ENCODE measurements around the gene ERCC8. TPM values are rescaled to one million over a fixed set of nuclear protein-coding genes. Genes with fewer than 3 reads are reported as not detected.

ERCC8 gene
- total and polyA plus RNA-seq, 4 donors = 2.6 to 14.5 (median 6.2) TPM

- no peak for TF ChIP-seq HNF4G (IDR thresholded peaks at IDR 0.05)
- TF ChIP-seq REST (IDR thresholded peaks at IDR 0.05) = no peak
- no peak for TF ChIP-seq JUND (IDR thresholded peaks at IDR 0.05)
- TF ChIP-seq HNF4A (conservative IDR thresholded peaks at IDR 0.05) = no peak
- TF ChIP-seq EGR1 (IDR thresholded peaks at IDR 0.05; ENCODE audit: low read depth in 2 of 2) = no peak
- no peak for TF ChIP-seq CTCF (IDR thresholded peaks at IDR 0.05; ENCODE audit: low read depth, low read length, missing input control)
- no peak for TF ChIP-seq NR2F2 (IDR thresholded peaks at IDR 0.05)
- no peak for TF ChIP-seq MAX (IDR thresholded peaks at IDR 0.05)
- TF ChIP-seq RXRA (IDR thresholded peaks at IDR 0.05) = no peak
- TF ChIP-seq ZBTB33 (IDR thresholded peaks at IDR 0.05) = no peak
- no peak for TF ChIP-seq FOXA2 (IDR thresholded peaks at IDR 0.05)
- TF ChIP-seq RAD21 (IDR thresholded peaks at IDR 0.05) = no peak
- no peak for TF ChIP-seq SP1 (IDR thresholded peaks at IDR 0.05)
- Histone ChIP-seq H3K9me3 (ENCODE audit: control insufficient read depth in 4 of 4, low read length in 3 of 4) (no peaks in the 10 kb centered on the region), H3K4me3 (ENCODE audit: low read depth in 1 of 3, low read length in 3 of 3) (no peak overlapping the region), H3K27me3 (ENCODE audit: control insufficient read depth in 4 of 4, insufficient read depth in 4 of 4, low read length in 3 of 4) (no peaks in the 10 kb centered on the region), H3K27ac (ENCODE audit: low read depth in 1 of 2, low read length in 2 of 2) (no peak overlapping the region), H3K9ac (ENCODE audit: low read depth in 1 of 2, low read length in 2 of 2) (no peak overlapping the region), H3K4me1 (ENCODE audit: control insufficient read depth in 4 of 4, insufficient read depth in 4 of 4, low read length in 3 of 4) (no peaks in the 10 kb centered on the region), H3K36me3 (ENCODE audit: control insufficient read depth in 4 of 4, insufficient read depth in 3 of 4, low read depth in 1 of 4, low read length in 3 of 4) (peaks cover 0 to 6% (median 2%) of the 10 kb centered on the region in 4 donors)
- 95% methylated on average over 2 of the region's 2 CpGs for WGBS
- no peak for DNase-seq (ENCODE audit: low spot score)
Observed at GRCh38 chr5:60888359-60889061, 56.4 kb downstream of the ERCC8 start.

GRCh38 chr5:60887746-60888145 is 57.1 kb downstream of the ERCC8 start:
- Histone ChIP-seq H3K4me3 (ENCODE audit: low read depth in 1 of 3, low read length in 3 of 3) (no peak overlapping the region), H3K27me3 (ENCODE audit: control insufficient read depth in 4 of 4, insufficient read depth in 4 of 4, low read length in 3 of 4) (no peaks in the 10 kb centered on the region), H3K36me3 (ENCODE audit: control insufficient read depth in 4 of 4, insufficient read depth in 3 of 4, low read depth in 1 of 4, low read length in 3 of 4) (peaks cover 0 to 2% (median 1%) of the 10 kb centered on the region in 4 donors), H3K27ac (ENCODE audit: low read depth in 1 of 2, low read length in 2 of 2) (no peak overlapping the region), H3K4me1 (ENCODE audit: control insufficient read depth in 4 of 4, insufficient read depth in 4 of 4, low read length in 3 of 4) (no peaks in the 10 kb centered on the region), H3K9ac (ENCODE audit: low read depth in 1 of 2, low read length in 2 of 2) (no peak overlapping the region), H3K9me3 (ENCODE audit: control insufficient read depth in 4 of 4, low read length in 3 of 4) (no peaks in the 10 kb centered on the region)
- WGBS = 98% methylated on average over 2 of the region's 2 CpGs
- DNase-seq (ENCODE audit: low spot score) = no peak
- TF ChIP-seq SP1 (IDR thresholded peaks at IDR 0.05) = no peak
- no peak for TF ChIP-seq NR2F2 (IDR thresholded peaks at IDR 0.05)
- TF ChIP-seq TAF1 (conservative IDR thresholded peaks at IDR 0.05) = no peak
- no peak for TF ChIP-seq FOXA2 (IDR thresholded peaks at IDR 0.05)
- no peak for TF ChIP-seq CTCF (IDR thresholded peaks at IDR 0.05; ENCODE audit: low read depth, low read length, missing input control)
- TF ChIP-seq MAX (IDR thresholded peaks at IDR 0.05) = no peak
- TF ChIP-seq HNF4A (conservative IDR thresholded peaks at IDR 0.05) = no peak
- no peak for TF ChIP-seq JUND (IDR thresholded peaks at IDR 0.05)
- no peak for TF ChIP-seq RAD21 (IDR thresholded peaks at IDR 0.05)
- TF ChIP-seq RXRA (IDR thresholded peaks at IDR 0.05) = no peak

Measured in liver (tissue), 9 donors.